Measurements from ENCODE around the gene RPL22. TPM values are rescaled to one million over a fixed set of nuclear protein-coding genes. Genes with fewer than 3 reads are reported as not detected.

Gene RPL22
- total RNA-seq, 1 donor from 2014 or later, result 283 TPM

DNA sequence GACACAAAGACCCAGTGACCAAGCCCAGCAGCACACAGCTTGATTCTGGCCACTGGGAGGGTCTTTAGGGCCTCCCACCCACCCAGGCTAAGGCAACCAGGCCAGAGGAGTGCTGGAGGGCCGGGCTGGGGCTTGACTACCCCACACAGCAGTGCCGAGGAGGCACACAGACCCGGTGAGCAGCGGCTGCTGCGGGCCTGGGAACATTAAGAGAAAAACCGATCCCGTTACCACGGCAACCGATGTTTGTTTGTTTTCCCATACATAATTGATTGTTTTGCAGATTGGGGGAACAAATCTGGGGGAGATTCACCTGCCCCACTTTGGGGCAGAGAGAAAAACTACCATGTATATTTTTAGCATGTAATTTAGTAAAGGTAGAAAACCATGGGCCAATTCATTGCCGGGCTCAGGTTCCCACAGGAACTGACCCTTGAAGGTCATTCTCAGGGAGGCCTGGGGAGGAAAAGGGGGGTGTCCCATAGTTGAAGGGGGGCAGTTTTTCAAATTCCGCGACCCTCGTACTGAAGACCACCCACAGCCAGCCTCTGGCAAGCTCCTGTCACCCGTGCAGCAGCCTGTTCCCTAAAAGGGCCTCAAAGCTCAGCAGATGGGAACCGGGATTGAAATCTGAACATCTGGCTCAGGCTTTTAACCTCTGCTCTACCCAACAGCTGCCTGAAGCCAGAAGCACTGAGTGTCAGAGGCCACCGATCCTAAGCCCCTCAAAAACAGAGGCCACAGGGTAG is 54.6 kb downstream of the RPL22 start:
- H4K20me1 ChIP-seq (ENCODE audit: insufficient read depth, low read length), result no peaks in the 10 kb centered on the region
- no peaks in the 10 kb centered on the region for H3K4me1 ChIP-seq (ENCODE audit: insufficient read depth, low read length)
- TF ChIP-seq, protein P1, sequence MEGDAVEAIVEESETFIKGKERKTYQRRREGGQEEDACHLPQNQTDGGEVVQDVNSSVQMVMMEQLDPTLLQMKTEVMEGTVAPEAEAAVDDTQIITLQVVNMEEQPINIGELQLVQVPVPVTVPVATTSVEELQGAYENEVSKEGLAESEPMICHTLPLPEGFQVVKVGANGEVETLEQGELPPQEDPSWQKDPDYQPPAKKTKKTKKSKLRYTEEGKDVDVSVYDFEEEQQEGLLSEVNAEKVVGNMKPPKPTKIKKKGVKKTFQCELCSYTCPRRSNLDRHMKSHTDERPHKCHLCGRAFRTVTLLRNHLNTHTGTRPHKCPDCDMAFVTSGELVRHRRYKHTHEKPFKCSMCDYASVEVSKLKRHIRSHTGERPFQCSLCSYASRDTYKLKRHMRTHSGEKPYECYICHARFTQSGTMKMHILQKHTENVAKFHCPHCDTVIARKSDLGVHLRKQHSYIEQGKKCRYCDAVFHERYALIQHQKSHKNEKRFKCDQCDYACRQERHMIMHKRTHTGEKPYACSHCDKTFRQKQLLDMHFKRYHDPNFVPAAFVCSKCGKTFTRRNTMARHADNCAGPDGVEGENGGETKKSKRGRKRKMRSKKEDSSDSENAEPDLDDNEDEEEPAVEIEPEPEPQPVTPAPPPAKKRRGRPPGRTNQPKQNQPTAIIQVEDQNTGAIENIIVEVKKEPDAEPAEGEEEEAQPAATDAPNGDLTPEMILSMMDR (IDR thresholded peaks at IDR 0.05; ENCODE audit: insufficient read depth, low read depth, low read length), result no peak
- TF ChIP-seq EZH2 (IDR thresholded peaks at IDR 0.05; ENCODE audit: insufficient read depth, low read length), result no peak
- Mint-ChIP-seq H3K27ac (ENCODE audit: unreplicated experiment) (no peak overlapping the region), H3K36me3 (ENCODE audit: low read depth, unreplicated experiment) (no peaks in the 10 kb centered on the region), H3K4me1 (ENCODE audit: low read depth, unreplicated experiment) (no peaks in the 10 kb centered on the region), H3K4me3 (ENCODE audit: unreplicated experiment) (no peak overlapping the region), H3K27me3 (ENCODE audit: low read depth, unreplicated experiment) (peaks cover 47% of the 10 kb centered on the region), H3K9me3 (ENCODE audit: unreplicated experiment) (peaks cover 3% of the 10 kb centered on the region)
- H3K27ac ChIP-seq (ENCODE audit: low read depth, low read length), result no peak overlapping the region
- H3K9me3 ChIP-seq (ENCODE audit: insufficient read depth, low read depth, low read length), result no peaks in the 10 kb centered on the region
- peaks cover 4% of the 10 kb centered on the region for H3K27me3 ChIP-seq (ENCODE audit: insufficient read depth, low read length)
- no peaks in the 10 kb centered on the region for H3K79me2 ChIP-seq (ENCODE audit: insufficient read depth, low read length)
- H3K36me3 ChIP-seq (ENCODE audit: insufficient read depth, low read length), result no peaks in the 10 kb centered on the region
- no peak overlapping the region for H2AFZ ChIP-seq (ENCODE audit: low read depth, low read length)
- no peak for FAIRE-seq
- H3K9ac ChIP-seq (ENCODE audit: low read length), result no peak overlapping the region
- H3K4me3 ChIP-seq (ENCODE audit: insufficient read depth, low read depth, low read length), result no peak overlapping the region
- DNase-seq (ENCODE audit: low read depth), result no peak
- no peak overlapping the region for H3K4me2 ChIP-seq (ENCODE audit: low read length)

DNA sequence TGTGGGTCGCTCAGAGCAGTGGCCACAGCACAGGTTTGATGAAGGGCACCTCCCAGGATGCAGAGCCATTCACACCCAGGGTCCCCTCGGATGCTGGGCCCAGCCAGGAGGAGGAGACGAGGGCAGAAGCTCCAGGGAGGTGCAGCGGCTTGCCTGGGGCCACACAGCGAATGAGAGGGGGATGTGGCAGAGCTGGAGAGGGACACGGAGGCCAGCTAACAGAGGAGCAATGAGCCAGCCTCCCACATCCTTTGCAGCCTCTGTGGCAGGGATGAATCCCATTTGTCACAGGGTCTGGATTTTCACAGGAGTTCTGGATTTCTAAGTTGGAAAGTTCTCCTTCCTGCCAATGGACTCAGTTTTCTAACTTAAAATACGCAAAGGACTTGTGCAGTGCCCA is 55.2 kb downstream of the RPL22 start:
- TF ChIP-seq EZH2 (IDR thresholded peaks at IDR 0.05; ENCODE audit: insufficient read depth, low read length), result no peak
- TF ChIP-seq, protein P1 (IDR thresholded peaks at IDR 0.05; ENCODE audit: insufficient read depth, low read depth, low read length), result no peak
- H3K27me3 Mint-ChIP-seq (ENCODE audit: low read depth, unreplicated experiment), result peaks cover 52% of the 10 kb centered on the region
- H3K36me3 Mint-ChIP-seq (ENCODE audit: low read depth, unreplicated experiment), result no peaks in the 10 kb centered on the region
- DNase-seq (ENCODE audit: low read depth), result no peak
- no peaks in the 10 kb centered on the region for H4K20me1 ChIP-seq (ENCODE audit: insufficient read depth, low read length)
- peaks cover 4% of the 10 kb centered on the region for H3K27me3 ChIP-seq (ENCODE audit: insufficient read depth, low read length)
- no peak overlapping the region for H3K4me2 ChIP-seq (ENCODE audit: low read length)
- no peak overlapping the region for H3K9ac ChIP-seq (ENCODE audit: low read length)
- no peaks in the 10 kb centered on the region for H3K4me1 Mint-ChIP-seq (ENCODE audit: low read depth, unreplicated experiment)
- no peak overlapping the region for H3K4me3 ChIP-seq (ENCODE audit: insufficient read depth, low read depth, low read length)
- no peak overlapping the region for H3K4me3 Mint-ChIP-seq (ENCODE audit: unreplicated experiment)
- H3K27ac ChIP-seq (ENCODE audit: low read depth, low read length), result no peak overlapping the region
- H3K36me3 ChIP-seq (ENCODE audit: insufficient read depth, low read length), result no peaks in the 10 kb centered on the region
- H3K9me3 ChIP-seq (ENCODE audit: insufficient read depth, low read depth, low read length), result no peaks in the 10 kb centered on the region
- H3K9me3 Mint-ChIP-seq (ENCODE audit: unreplicated experiment), result peaks cover 3% of the 10 kb centered on the region
- H3K79me2 ChIP-seq (ENCODE audit: insufficient read depth, low read length), result no peaks in the 10 kb centered on the region
- FAIRE-seq, result no peak
- no peaks in the 10 kb centered on the region for H3K4me1 ChIP-seq (ENCODE audit: insufficient read depth, low read length)
- no peak overlapping the region for H3K27ac Mint-ChIP-seq (ENCODE audit: unreplicated experiment)
- no peak overlapping the region for H2AFZ ChIP-seq (ENCODE audit: low read depth, low read length)

DNA sequence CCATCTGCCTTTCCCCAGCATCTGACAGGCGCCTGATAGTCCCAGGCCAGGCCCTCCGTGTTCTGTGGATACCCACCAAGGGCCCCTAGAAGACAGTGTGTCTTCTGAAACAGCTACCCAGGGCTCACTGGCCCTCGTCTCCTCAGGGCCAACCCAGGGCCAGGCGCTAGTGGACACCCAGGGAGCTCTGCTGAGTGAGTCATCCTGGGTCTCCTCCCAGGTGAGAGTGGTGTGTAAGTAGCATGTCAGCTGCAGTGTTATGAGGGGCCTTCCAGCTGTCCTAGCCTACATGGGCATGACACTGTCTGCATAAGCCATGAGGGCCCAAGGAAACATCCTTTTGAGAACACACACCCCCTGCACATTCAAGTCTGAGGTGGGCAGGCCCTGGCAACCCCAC is 56.0 kb downstream of the RPL22 start:
- no peaks in the 10 kb centered on the region for H3K4me1 Mint-ChIP-seq (ENCODE audit: low read depth, unreplicated experiment)
- Histone ChIP-seq H3K9ac (ENCODE audit: low read length) (no peak overlapping the region), H3K27ac (ENCODE audit: low read depth, low read length) (no peak overlapping the region), H3K4me3 (ENCODE audit: insufficient read depth, low read depth, low read length) (no peak overlapping the region), H3K9me3 (ENCODE audit: insufficient read depth, low read depth, low read length) (no peaks in the 10 kb centered on the region), H3K79me2 (ENCODE audit: insufficient read depth, low read length) (no peaks in the 10 kb centered on the region), H4K20me1 (ENCODE audit: insufficient read depth, low read length) (no peaks in the 10 kb centered on the region), H3K4me1 (ENCODE audit: insufficient read depth, low read length) (no peaks in the 10 kb centered on the region), H2AFZ (ENCODE audit: low read depth, low read length) (no peak overlapping the region), H3K4me2 (ENCODE audit: low read length) (no peak overlapping the region), H3K36me3 (ENCODE audit: insufficient read depth, low read length) (no peaks in the 10 kb centered on the region), H3K27me3 (ENCODE audit: insufficient read depth, low read length) (peaks cover 3% of the 10 kb centered on the region)
- DNase-seq (ENCODE audit: low read depth) (no peak), FAIRE-seq (no peak)
- H3K4me3 Mint-ChIP-seq (ENCODE audit: unreplicated experiment), result no peak overlapping the region
- TF ChIP-seq, protein P1 (IDR thresholded peaks at IDR 0.05; ENCODE audit: insufficient read depth, low read depth, low read length), result no peak
- no peak for TF ChIP-seq EZH2 (IDR thresholded peaks at IDR 0.05; ENCODE audit: insufficient read depth, low read length)
- H3K9me3 Mint-ChIP-seq (ENCODE audit: unreplicated experiment), result peaks cover 2% of the 10 kb centered on the region
- H3K36me3 Mint-ChIP-seq (ENCODE audit: low read depth, unreplicated experiment), result no peaks in the 10 kb centered on the region
- H3K27ac Mint-ChIP-seq (ENCODE audit: unreplicated experiment), result no peak overlapping the region
- peaks cover 55% of the 10 kb centered on the region for H3K27me3 Mint-ChIP-seq (ENCODE audit: low read depth, unreplicated experiment)
